Activated naive CD8-positive, alpha-beta T cell treated with anti-CD3 and anti-CD28 coated beads, Interleukin-2, amount 50 U/mL, for 16 hours (primary cell): ENCODE data around the gene CNP.

Source experiments
- DNase-seq: peaks from one replicate; pipeline ENCODE4 v3.0.0-alpha.2; 2020; ENCODE audit warnings: low read depth, low spot score

CNP gene

GRCh38 chr17:41942626-41943373 is 23.8 kb upstream of the CNP start:
- DNase-seq = no peak

DNA sequence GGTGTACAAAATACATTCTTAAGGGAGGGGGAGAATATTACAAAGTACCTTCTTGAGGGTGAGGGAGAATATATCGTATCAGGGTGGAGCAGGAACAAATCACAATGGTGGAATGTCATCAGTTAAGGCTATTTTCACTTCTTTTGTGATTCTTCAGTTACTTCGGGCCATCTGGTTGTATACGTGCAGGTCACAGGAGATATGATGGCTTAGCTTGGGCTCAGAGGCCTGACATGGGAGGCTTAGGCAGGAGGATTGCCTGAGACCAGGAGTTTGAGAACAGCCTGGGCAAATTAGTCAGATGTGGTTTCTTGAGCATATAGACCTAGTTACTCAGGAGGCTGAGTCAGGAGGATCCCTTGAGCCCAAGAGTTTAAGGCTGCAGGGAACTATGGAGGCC is 23.1 kb upstream of the CNP start:
- no peak for DNase-seq

DNA sequence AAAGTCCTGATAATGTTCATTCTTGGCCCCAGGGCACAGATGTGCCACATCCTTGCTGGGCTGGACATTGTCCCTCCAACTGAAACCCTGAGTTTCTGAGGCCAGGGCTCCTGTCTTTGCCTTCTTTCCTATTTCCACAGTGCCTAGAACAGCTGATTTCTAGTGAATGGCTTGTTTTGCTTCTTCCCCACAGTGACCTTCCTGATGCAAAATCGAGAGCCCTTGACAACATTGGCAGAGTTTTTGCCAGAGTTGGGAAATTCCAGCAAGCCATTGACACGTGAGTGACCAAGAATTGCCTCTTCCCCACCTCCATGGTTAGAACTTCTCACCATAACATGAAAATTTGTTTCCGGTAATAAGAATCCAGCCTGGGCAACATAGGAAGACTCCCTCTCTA is 21.7 kb upstream of the CNP start:
- DNase-seq = no peak

GRCh38 chr17:41948762-41949460 is 17.7 kb upstream of the CNP start:
- DNase-seq = no peak

DNA sequence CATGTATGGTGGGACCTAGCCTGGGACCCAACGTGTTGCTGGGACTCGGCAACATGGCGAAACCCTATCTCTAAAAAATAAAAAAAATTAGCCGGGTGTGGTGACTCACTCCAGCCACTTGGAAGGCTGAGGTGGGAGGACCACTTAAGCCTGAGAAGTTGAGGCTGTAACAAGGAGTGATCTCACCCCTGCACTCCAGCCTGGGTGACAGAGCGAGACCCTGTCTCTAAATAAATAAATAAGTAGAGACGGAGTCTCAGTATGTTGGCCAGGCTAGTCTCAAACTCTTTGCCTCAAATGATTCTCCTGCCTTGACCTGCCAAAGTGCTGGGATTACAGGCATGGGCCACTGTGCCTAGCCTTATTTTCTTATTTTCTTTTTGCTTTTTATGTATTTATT is 10.1 kb upstream of the CNP start:
- DNase-seq = no peak

- DNase-seq = no peak
Observed at GRCh38 chr17:41957031-41957868, 9.3 kb upstream of the CNP start.

DNA sequence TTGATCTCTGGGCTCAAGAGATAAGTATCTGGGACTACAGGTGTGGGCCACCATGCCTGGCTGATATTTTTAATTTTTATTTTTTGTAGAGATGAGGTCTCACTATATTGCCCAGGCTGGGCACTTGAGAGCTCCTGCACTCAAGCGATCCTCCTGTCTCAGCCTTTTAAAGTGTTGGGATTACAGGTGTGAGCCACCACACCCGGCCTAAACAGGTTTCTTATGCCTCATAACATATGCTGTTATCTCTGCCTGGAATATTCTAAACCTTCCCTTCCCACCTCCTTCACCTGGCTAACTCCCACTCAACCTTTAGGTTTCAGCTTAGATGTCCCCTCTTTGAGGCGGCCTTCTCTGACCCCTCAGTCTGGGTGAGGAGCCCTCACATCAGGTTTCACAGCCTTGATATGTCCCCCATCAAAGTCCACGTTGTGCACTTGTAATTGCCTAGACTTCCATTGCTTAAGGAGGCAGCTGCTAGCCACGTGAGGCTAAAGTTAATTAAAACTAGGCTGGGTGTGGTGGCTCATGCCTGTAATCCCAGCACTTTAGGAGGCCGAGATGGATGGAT is 8.6 kb upstream of the CNP start:
- DNase-seq = no peak

- no peak for DNase-seq
Observed at GRCh38 chr17:41959030-41959335, 7.6 kb upstream of the CNP start.

DNA sequence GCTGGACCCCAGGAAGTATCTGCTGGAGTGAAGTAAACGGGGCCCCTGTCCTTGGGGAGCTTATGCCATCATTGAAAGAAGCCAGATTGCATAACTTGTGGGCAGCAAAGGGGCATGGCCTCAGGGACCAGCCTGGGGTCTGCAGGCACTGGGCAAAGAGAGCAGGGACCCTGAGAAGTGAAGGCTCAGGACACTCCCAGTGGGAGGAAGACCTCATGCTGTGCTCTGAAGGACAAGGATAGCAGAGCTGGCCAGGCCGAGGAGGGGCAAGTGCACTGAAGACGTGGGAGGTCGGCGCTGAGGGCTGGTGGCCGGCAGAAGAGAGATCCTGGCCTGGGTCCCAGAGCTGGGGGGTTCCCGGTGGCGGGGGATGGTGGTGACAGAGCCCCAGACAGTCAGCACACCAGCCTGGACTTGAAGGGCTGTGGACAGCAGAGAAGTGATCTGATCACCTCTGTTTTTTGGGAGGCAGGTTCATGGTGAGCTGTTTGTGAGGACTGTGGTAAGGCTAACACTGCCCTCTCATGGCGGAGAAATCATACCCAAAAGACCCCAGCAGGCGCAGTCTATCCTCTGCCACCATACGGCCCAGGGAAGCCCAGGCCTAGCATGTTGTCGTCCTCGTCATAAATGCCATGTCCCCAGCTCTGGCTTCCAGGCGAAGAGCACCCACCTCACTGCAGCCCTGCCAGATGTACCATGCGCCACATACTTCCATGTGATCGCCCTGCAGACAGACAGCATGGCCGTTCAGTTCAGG is 7.1 kb upstream of the CNP start:
- no peak for DNase-seq

DNA sequence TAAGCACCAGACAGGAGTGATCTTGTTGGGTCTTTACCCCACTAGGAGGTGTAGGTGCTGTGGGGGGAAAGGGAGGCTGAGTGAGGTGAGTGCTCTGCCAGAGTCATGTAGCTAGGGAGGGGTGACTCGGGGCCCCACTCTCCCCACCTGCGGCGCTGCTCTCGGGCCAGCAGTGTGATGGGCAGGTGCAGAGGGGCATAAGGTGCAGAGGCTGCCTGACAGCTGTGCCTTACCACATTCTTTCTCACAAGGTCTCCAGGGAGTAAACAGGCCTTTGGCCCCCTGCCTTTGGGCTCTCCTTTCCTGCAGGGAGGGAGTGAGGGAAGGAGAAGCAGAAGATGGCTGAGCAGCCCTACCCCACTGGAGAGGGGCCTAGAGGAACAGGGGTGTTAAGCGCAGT is 4.5 kb upstream of the CNP start:
- DNase-seq = no peak

DNA sequence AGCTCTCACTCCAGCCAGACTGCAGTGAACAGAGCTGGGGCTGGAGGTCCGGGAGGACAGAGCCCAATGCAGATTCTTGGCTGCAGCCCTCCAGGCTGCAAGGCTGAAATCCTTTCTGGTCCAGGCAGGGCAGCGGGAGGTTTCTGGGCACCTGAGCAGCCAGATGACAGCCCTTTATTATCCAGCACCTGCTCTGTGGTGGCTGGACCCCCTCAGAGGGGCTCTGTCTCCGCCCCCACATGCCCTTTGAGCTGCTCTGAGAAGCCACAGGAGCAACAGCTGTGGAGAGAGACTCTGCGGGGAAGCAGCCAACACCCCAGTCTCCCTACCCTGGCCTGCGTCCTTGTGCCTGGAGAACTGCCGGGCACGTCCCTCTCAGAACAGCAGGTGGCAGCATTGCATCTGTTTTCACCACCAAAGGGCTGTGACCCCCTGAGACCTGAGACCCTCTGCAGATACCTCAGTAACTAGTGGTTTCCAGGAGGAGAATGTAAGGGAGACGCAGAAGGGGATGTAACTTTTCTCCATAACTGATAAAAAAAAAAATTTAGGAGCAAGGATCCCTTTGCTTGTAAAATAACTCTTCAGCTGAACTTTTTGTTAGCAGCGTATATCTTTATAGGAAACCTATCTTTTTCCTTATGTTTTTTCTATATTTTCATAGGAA is 3.7 kb upstream of the CNP start:
- peak; percentile 56 for DNase-seq

GRCh38 chr17:41965694-41966462 is 717 bp upstream of the CNP start:
- peak; percentile 25 for DNase-seq

DNA sequence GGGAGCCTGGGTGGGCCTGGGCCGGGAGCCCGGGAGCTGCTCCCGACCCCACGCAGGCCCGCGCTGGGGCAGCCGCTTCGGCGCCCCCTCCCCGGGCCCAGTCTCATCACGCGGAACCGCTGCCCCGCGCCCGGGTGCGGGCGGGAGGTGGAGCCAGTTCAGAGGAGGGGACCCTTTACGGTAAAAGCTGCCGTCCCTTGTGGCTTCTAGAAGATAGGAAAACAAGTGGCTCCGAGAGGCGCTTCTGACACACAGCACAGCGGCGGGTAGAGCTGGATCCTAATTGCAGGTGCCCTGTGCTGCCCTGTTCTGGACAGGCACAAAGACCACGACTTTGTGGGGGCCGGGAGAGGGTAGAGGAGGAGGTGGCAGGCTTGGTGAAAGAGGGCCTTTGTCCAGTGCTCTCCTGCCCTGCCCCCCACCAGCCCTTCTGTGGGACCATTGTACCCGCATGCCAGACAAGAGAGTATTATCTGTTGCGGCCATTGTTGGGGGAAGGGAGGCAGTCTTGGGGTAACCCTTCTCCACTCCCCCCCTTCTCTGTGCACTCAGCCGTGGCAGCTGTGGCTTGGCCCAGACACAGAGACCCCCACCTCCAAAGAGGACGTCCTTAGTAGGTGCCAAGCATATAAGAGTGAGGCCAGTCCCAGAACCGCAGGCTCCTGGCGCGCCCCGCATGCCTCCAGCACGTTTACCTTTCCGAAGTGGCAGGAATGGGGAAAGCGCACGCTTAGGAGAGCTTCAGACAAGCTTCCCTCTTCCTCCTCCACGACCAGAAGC is 736 bp downstream of the CNP start:
- no peak for DNase-seq

DNA sequence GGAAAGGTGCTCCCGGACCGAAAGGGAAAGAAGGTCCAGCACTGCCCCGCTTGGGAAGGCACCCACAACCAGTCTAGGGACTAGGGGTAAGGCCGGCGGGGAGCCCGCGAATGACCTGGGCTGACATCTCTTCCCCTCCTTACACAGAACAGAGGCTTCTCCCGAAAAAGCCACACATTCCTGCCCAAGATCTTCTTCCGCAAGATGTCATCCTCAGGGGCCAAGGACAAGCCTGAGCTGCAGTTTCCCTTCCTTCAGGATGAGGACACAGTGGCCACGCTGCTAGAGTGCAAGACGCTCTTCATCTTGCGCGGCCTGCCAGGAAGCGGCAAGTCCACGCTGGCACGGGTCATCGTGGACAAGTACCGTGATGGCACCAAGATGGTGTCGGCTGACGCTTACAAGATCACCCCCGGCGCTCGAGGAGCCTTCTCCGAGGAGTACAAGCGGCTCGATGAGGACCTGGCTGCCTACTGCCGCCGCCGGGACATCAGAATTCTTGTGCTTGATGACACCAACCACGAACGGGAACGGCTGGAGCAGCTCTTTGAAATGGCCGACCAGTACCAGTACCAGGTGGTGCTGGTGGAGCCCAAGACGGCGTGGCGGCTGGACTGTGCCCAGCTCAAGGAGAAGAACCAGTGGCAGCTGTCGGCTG is 1.5 kb downstream of the CNP start:
- DNase-seq = no peak

GRCh38 chr17:41968676-41969075 is 2.1 kb downstream of the CNP start:
- no peak for DNase-seq

DNA sequence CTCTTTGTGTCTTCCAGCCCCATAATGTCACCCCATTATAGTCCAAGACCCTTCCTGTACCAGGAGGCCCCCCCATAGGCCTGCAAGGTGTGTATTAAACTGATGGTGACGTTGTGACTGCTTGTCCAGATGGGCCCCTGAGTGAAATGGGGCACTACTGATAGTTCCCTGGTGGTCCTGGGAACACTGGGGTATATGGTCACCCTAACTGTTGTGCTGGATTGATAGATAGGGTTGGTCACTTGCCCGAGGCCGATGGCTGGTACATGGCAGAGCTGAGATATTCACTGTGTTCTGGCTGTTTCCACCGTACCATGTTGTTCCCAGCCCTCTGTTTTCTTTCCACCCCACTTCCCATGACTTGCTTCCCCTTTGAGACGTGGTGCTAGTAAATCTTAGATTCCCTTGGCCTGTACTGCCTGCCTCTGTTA is 4.3 kb downstream of the CNP start:
- DNase-seq = no peak

- no peak for DNase-seq
Observed at GRCh38 chr17:41971721-41972523, 5.3 kb downstream of the CNP start.
